K562 (cell line): ENCODE results near the gene GPAT3. TPM values are rescaled to one million over a fixed set of nuclear protein-coding genes. Genes with fewer than 3 reads are reported as not detected.
A peak's percentile ranks its signal among the peaks of the same experiment; 100 is the strongest.

Source experiments
- ATAC-seq: fragments of 200-7000 bp; cut with Tn5 transposase; 3 replicates; pipeline ENCODE4 v1.9.1; 2020; ENCODE audit warnings: moderate library complexity
- BruUV-seq: library from RNA; stranded (reverse); fragments of 400-500 nt; replicated peaks from 2 replicates; lab custom pipeline; 2021; lab: Mats Ljungman, UMichigan
- CTCF ChIA-PET: fragments of 300-600 bp; formaldehyde crosslinking; extraction: SDS; loops from one replicate; lab custom pipeline; 2021; ENCODE audit warnings: low intra/inter-chr PET ratio; lab: Yijun Ruan, JAX
- POLR2A ChIA-PET: fragments of 300-600, 350-650 bp; sonication (Branson Sonifier 250); formaldehyde crosslinking; extraction: SDS; loops from one replicate; lab custom pipeline; 2021; ENCODE audit warnings: antibody characterized with exemption, inconsistent platforms; lab: Yijun Ruan, JAX
- DNase-seq, 4 experiments: peaks; one replicate each; pipeline versions ENCODE4 v3.0.0 to v3.0.0-alpha.2; 2011 to 2018; ENCODE audit warnings: low spot score in 3 of 4, mixed read lengths in 3 of 4; ENCODE audit errors: extremely low read depth in 1 of 4
- FAIRE-seq: peaks from 2 replicates; lab custom pipeline; 2011; peaks lifted over from hg19 to GRCh38; lab: Jason Lieb, UNC
- H2AFZ ChIP-seq: 2 replicates; pipeline ENCODE4 v1.6.0; 2011; ENCODE audit warnings: low read depth, low read length, control low read depth, inconsistent platforms
- H3K27ac ChIP-seq: fragments of 200-600 bp; 3 replicates; pipeline ENCODE4 v1.8.0; 2011; ENCODE audit warnings: low read depth, mild to moderate bottlenecking, control low read depth, inconsistent platforms, low read length, moderate library complexity, mixed read lengths; ENCODE audit errors: extremely low read depth
- H3K27me3 ChIP-seq, 2 experiments: fragments of 300-600 bp in 1 of 2; 2 replicates in 1 of 2; 3 replicates in 1 of 2; pipeline versions ENCODE4 v1.6.0 to v1.8.0; 2011; ENCODE audit warnings: inconsistent platforms in 2 of 2, low read length in 2 of 2, mild to moderate bottlenecking in 1 of 2, mixed read lengths in 1 of 2, moderate library complexity in 1 of 2; ENCODE audit not compliant: control insufficient read depth in 2 of 2, insufficient read depth in 2 of 2
- H3K36me3 ChIP-seq: fragments of 300-600 bp; 3 replicates; pipeline ENCODE4 v1.8.0; 2011; ENCODE audit warnings: mild to moderate bottlenecking, low read length, inconsistent platforms; ENCODE audit not compliant: control insufficient read depth, insufficient read depth
- H3K4me1 ChIP-seq, 2 experiments: fragments of 200-600 bp in 1 of 2; replicated peaks in 1 of 2; 2 replicates in 1 of 2; 3 replicates in 1 of 2; pipeline versions ENCODE4 v1.5.1 to v1.8.0; 2011; ENCODE audit warnings: inconsistent platforms in 2 of 2, low read length in 2 of 2, mild to moderate bottlenecking in 1 of 2, mixed read lengths in 1 of 2, moderate library complexity in 1 of 2; ENCODE audit not compliant: control insufficient read depth in 2 of 2, insufficient read depth in 2 of 2
- H3K4me2 ChIP-seq: 2 replicates; pipeline ENCODE4 v1.6.1; 2011; ENCODE audit warnings: low read length, control low read depth, inconsistent platforms, mixed read lengths; ENCODE audit not compliant: insufficient read depth
- H3K4me3 ChIP-seq: fragments of 200-600 bp; sonication (generic), shearing (Covaris generic); 2 replicates; pipeline ENCODE4 v1.5.1; 2016; ENCODE audit warnings: control low read depth, inconsistent platforms
- H3K79me2 ChIP-seq: fragments of 200-600 bp; 3 replicates; pipeline ENCODE4 v1.8.0; 2011; ENCODE audit warnings: low read length, inconsistent platforms; ENCODE audit not compliant: control insufficient read depth, insufficient read depth
- H3K9ac ChIP-seq, 2 experiments: 2 replicates each; pipeline versions ENCODE4 v1.6.0 to v1.6.1; 2011; ENCODE audit warnings: low read depth in 2 of 2, low read length in 2 of 2, control low read depth in 1 of 2, inconsistent platforms in 1 of 2, mild to moderate bottlenecking in 1 of 2, mixed read lengths in 1 of 2; ENCODE audit not compliant: insufficient read depth in 1 of 2
- H3K9me1 ChIP-seq: one replicate; pipeline ENCODE4 v1.6.0; 2011; ENCODE audit warnings: inconsistent platforms, mild to moderate bottlenecking, low read length, moderate library complexity; ENCODE audit not compliant: control insufficient read depth, insufficient read depth
- H3K9me3 ChIP-seq: replicated peaks from 2 replicates; pipeline ENCODE4 v1.5.1; 2011; ENCODE audit warnings: low read depth, low read length, inconsistent platforms; ENCODE audit not compliant: control insufficient read depth, insufficient read depth
- H4K20me1 ChIP-seq: replicated peaks from 2 replicates; pipeline ENCODE4 v1.6.1; 2011; ENCODE audit warnings: low read length, inconsistent platforms, mixed read lengths; ENCODE audit not compliant: control insufficient read depth, insufficient read depth
- CBFA2T3 ChIP-seq: fragments of 450-650 bp; IDR thresholded peaks from 2 replicates; pipeline ENCODE4 v1.6.1; 2017
- CREB1 ChIP-seq, 2 experiments: sonication (generic) in 1 of 2; formaldehyde crosslinking in 1 of 2; IDR thresholded peaks; 2 replicates each; pipeline versions ENCODE4 v1.6.1 to v1.8.0; 2012 to 2022; ENCODE audit warnings: inconsistent platforms in 1 of 2, mild to moderate bottlenecking in 1 of 2, missing genetic modification reagents in 1 of 2, moderate library complexity in 1 of 2
- DLX4 ChIP-seq: fragments of 250-450 bp; sonication (Bioruptor Pico); IDR thresholded peaks from 2 replicates; pipeline ENCODE4 v1.6.1; 2021; ENCODE audit warnings: mild to moderate bottlenecking
- E2F6 ChIP-seq, 2 experiments: IDR thresholded peaks; 2 replicates each; pipeline ENCODE4 v1.6.1; 2011; ENCODE audit warnings: borderline replicate concordance in 1 of 2, control low read depth in 1 of 2, low read depth in 1 of 2, low read length in 1 of 2, mild to moderate bottlenecking in 1 of 2, mixed read lengths in 1 of 2, moderate library complexity in 1 of 2; ENCODE audit not compliant: insufficient read depth in 1 of 2, insufficient read length in 1 of 2, poor library complexity in 1 of 2, severe bottlenecking in 1 of 2; ENCODE audit errors: extremely low read depth in 1 of 2
- KLF13 ChIP-seq: fragments of 450-650 bp; IDR thresholded peaks from 2 replicates; pipeline ENCODE4 v1.6.1; 2016; ENCODE audit warnings: missing genetic modification characterization, low read depth, mild to moderate bottlenecking, missing compliant biosample characterization, moderate library complexity, borderline replicate concordance
- PREB ChIP-seq: sonication (generic); formaldehyde crosslinking; IDR thresholded peaks from 2 replicates; pipeline ENCODE4 v1.8.1; 2023; ENCODE audit warnings: mild to moderate bottlenecking, missing genetic modification reagents
- TCF3 ChIP-seq: sonication (generic); formaldehyde crosslinking; IDR thresholded peaks from 2 replicates; pipeline ENCODE4 v1.4.0; 2020; ENCODE audit warnings: mild to moderate bottlenecking, missing genetic modification reagents
- ZNF780A ChIP-seq: fragments of 250-450 bp; sonication (Bioruptor Pico); IDR thresholded peaks from 2 replicates; pipeline ENCODE4 v1.5.0; 2021; ENCODE audit warnings: mild to moderate bottlenecking
- WGBS: fragments of 100-300 bp; shearing (Covaris generic); methylation state at CpG from one replicate; pipeline ENCODE4 v1.1.6; 2016; ENCODE audit warnings: low coverage, mixed read lengths; ENCODE audit not compliant: insufficient coverage; ENCODE audit errors: missing lambda C conversion rate; 5-methylcytosine and 5-hydroxymethylcytosine counted together
- in situ Hi-C: fragments of 300-500 bp; cut with MboI; formaldehyde crosslinking; loops from 4 replicates; pipeline ENCODE4 v1.15.0; 2018; ENCODE audit warnings: inconsistent platforms, mixed read lengths
- intact Hi-C: fragments of 100-400 bp; cut with micrococcal nuclease; formaldehyde crosslinking; loops from 2 replicates; pipeline ENCODE4 v1.14.2; 2022
- polyA plus RNA-seq, 8 experiments: library from polyadenylated mRNA; depleted of rRNA in 4 of 8; stranded (reverse) in 5 of 8; unstranded in 3 of 8; fragments of >200 nt; fragmentation: Nextera tagmentation in 2 of 8; fragmentation: Illumina TruSeq in 1 of 8; extraction: Ambion mirVana in 2 of 8; extraction: Trizol in 1 of 8; gene quantifications; 2 replicates each; pipeline versions ENCODE4 v1.2.1 to v1.2.3, GENCODE V29; 2011 to 2014; ENCODE audit warnings: inconsistent platforms in 1 of 8, missing spikeins in 1 of 8
- total RNA-seq, 7 experiments: library from RNA; depleted of rRNA in 6 of 7; stranded (reverse); fragments of >200 nt in 6 of 7; fragmentation: Illumina TruSeq in 2 of 7; extraction: Trizol in 2 of 7; gene quantifications; 2 replicates each; pipeline versions ENCODE4 v1.2.1 to v1.2.3, GENCODE V29; 2011 to 2021; ENCODE audit warnings: low replicate concordance in 1 of 7
- TF ChIP-seq, protein P1 (sequence below): fragments of 450-650 bp; IDR thresholded peaks from 2 replicates; pipeline ENCODE4 v1.6.1; 2018; ENCODE audit warnings: mild to moderate bottlenecking, low read depth; ENCODE audit not compliant: partially characterized antibody

The GPAT3 gene
- total and polyA plus RNA-seq, 9 of the 15 experiments (the other 6 are each of a cell fraction or from before 2014, with no cell fraction given) = 4.1 to 16.1 (median 13.1) TPM

- TF ChIP-seq, protein P1, sequence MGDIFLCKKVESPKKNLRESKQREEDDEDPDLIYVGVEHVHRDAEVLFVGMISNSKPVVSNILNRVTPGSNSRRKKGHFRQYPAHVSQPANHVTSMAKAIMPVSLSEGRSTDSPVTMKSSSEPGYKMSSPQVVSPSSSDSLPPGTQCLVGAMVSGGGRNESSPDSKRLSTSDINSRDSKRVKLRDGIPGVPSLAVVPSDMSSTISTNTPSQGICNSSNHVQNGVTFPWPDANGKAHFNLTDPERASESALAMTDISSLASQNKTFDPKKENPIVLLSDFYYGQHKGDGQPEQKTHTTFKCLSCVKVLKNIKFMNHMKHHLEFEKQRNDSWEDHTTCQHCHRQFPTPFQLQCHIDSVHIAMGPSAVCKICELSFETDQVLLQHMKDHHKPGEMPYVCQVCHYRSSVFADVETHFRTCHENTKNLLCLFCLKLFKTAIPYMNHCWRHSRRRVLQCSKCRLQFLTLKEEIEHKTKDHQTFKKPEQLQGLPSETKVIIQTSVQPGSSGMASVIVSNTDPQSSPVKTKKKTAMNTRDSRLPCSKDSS = no peak
- TF ChIP-seq, all 486 proteins: peak for 9
Measured at GRCh38 chr4:83585982-83586508, 50.1 kb downstream of the GPAT3 start (continued).

- no peak overlapping the region; the same call in 1 of the 2 replicates for H2AFZ ChIP-seq
- H3K9ac ChIP-seq = no peak overlapping the region
- ChIA-PET CTCF (no interaction called here), POLR2A (interaction anchor here (0.6 to 1.6 kb wide), 3 partner anchors 44 to 113 kb away, joined by 3 to 5 read pairs (median 3); no protein-coding TSS in a partner anchor)
- no peaks in the 10 kb centered on the region for H4K20me1 ChIP-seq
- intact Hi-C loops (loop anchor here (5.0 kb wide), 1 partner anchor 43 kb away; no protein-coding TSS in a partner anchor), in situ Hi-C loops (no loop called here)
- DNase-seq = peak in 2 of 4 experiments; percentile 11 to 65
- peak; percentile 69 for FAIRE-seq
- WGBS = 5% methylated on average over 3 of the region's 3 CpGs
- no TSS peak for BruUV-seq
- ATAC-seq = peak; percentile 74
- peaks cover 0 to 8% of the 10 kb centered on the region in 2 experiments; a peak in 2 of 5 replicates for H3K4me1 ChIP-seq
- H3K27ac ChIP-seq = no peak overlapping the region
- H3K9me3 ChIP-seq = no peaks in the 10 kb centered on the region
- H3K36me3 ChIP-seq = no peaks in the 10 kb centered on the region
- no peaks in the 10 kb centered on the region for H3K27me3 ChIP-seq
- H3K4me2 ChIP-seq = no peak overlapping the region
- H3K9me1 ChIP-seq = no peaks in the 10 kb centered on the region
- H3K4me3 ChIP-seq = no peak overlapping the region
- no peaks in the 10 kb centered on the region for H3K79me2 ChIP-seq
- no peak for TF ChIP-seq E2F6 (IDR thresholded peaks at IDR 0.05; ENCODE audit: borderline replicate concordance in 1 of 2, extremely low read depth in 1 of 2, insufficient read depth in 1 of 2, insufficient read length in 1 of 2, low read depth in 1 of 2, low read length in 1 of 2, poor library complexity in 1 of 2, severe bottlenecking in 1 of 2)
- TF ChIP-seq ZNF780A (CRISPR knock-in tag) = no peak
- no peak for TF ChIP-seq KLF13 (tag)
- no peak for TF ChIP-seq DLX4 (CRISPR knock-in tag)
- TF ChIP-seq CBFA2T3 = peak; percentile 83
- TF ChIP-seq CREB1 (IDR thresholded peaks at IDR 0.05) = no peak
- no peak for TF ChIP-seq CREB1 (CRISPR knock-in tag; IDR thresholded peaks at IDR 0.05)
- TF ChIP-seq PREB (CRISPR knock-in tag) = no peak
- peak; percentile 86 for TF ChIP-seq TCF3 (CRISPR knock-in tag)
Measured at GRCh38 chr4:83589279-83589678, 53.4 kb downstream of the GPAT3 start.
